Measurements from ENCODE around the gene ARMC9.

GRCh38 chr2:231201475-231201814 is 3.0 kb downstream of the ARMC9 start:
- TF ChIP-seq CTCF (IDR thresholded peaks at IDR 0.05) (no peak), REST (IDR thresholded peaks at IDR 0.05; ENCODE audit: insufficient read depth in 1 of 2, low read depth in 2 of 2, low read length in 1 of 2) (no peak), POLR2AphosphoS5 (IDR thresholded peaks at IDR 0.05; ENCODE audit: low read depth, low read length) (no peak), TCF7L2 (IDR thresholded peaks at IDR 0.05; ENCODE audit: low read depth, low read length) (no peak)
